Activated CD4-positive, alpha-beta T cell treated with anti-CD3 and anti-CD28 coated beads for 1 hour (primary cell): ENCODE measurements around the gene LRRC59.
A peak's percentile ranks its signal among the peaks of the same experiment; 100 is the strongest.

ENCODE experiments used
- DNase-seq: peaks from one replicate; pipeline ENCODE4 v3.0.0-alpha.2; 2020

Gene LRRC59

DNA sequence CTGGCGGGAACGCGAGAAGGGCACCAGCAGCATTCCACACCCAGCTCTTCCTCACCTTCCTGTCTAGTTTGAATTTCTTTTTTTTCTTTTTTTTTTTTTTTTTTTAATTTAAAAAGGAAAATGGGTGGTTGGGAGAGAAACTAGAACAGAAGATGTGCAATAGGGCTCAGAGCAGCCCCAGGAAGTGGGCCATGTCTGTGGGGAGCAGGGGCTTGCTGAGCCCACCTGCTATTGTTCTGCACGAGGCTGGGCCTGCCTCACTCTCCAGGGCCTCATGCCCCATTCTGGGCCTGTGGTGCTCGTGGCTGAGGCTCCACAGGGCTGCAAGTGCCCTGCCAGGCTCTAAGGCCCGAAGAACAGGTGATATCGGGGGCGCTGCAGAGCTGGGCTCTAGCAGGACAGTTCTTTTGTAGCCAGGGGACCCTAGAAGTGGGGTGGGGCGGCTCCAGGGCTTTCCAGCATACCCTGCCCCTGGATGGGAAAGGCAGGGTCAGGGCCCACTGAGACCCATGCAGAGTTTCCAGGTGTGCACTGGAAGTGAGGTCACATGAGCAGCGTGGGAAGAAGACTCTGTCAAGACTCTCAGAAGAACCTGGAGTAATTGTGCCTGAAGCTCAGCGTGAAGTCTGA, 36.7 kb downstream of the LRRC59 start:
- no peak for DNase-seq

GRCh38 chr17:50359998-50360461, 37.3 kb downstream of the LRRC59 start:
- DNase-seq, result no peak

DNA sequence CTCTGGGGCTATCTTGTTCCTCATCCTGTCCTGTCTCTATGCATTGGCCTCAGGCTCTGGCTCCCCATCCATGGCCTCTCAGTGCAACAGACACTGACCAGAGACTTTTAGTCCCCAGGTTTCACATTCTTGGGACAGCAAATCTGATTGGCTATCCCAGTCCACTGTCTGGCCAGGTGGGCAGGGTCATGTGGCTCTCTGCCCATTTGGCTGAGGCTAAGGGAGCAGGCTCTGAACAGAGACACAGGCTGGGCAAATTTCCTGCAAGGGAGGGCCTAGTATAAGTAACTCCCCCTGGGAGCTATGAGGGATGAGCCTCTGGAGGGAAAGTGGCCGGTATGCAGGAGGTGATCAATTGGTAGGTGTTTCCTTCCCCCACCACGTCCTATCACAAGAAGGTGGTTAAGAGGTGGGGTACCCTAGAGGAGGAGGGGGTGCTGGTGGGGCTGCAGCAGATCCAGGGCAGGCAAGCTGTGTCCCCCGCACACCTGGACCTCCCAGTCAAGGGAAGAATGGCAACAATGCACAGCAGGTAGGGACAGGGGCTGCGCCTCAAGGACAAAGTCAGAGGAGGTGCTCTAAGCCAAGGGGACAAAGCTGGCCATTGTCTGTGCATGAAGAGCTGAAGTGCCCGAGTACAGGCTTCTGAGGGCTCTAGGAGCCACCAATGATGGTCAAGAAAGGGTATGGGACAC, 38.2 kb downstream of the LRRC59 start:
- no peak for DNase-seq

DNA sequence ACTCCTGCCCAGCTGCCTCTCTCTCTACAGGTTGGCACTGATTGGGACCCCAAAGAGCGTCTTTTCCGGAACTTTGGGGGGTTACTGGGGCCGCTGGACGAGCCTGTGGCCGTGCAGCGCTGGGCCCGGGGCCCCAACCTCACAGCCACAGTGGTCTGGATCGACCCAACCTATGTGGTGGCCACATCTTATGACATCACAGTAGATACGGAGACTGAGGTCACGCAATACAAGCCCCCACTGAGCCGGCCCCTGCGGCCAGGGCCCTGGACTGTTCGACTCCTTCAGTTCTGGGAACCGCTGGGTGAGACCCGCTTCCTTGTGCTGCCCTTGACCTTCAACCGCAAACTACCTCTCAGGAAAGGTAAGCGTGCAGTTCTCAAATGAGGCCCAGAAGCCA, 39.1 kb downstream of the LRRC59 start:
- no peak for DNase-seq

GRCh38 chr17:50356892-50357510, 40.3 kb downstream of the LRRC59 start:
- no peak for DNase-seq

GRCh38 chr17:50356418-50356817, 40.9 kb downstream of the LRRC59 start:
- no peak for DNase-seq

- no peak for DNase-seq
These were observed 41.5 kb downstream of the LRRC59 start for GRCh38 chr17:50355701-50356341.

DNA sequence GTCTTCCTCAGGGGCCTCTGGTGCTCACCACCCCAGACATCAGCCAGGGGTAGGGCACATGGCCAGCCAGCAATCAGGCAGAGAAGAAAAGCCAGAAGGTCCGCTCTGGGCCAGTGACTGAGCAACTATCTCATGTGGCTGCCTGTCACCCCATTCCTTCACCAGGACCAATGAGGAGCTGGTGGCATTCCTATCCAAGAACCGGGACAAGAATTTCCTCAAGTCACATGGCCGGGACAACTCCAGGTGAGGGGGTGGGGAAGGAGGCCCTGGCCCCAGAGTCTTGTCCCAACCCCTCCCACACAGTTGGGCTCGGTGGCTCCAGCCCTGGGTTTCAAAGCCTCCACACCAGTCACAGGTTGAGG, 42.0 kb downstream of the LRRC59 start:
- no peak for DNase-seq

- DNase-seq, result no peak
These were observed 42.5 kb downstream of the LRRC59 start for GRCh38 chr17:50354776-50355175.

GRCh38 chr17:50354198-50354597, 43.1 kb downstream of the LRRC59 start:
- DNase-seq, result no peak

DNA sequence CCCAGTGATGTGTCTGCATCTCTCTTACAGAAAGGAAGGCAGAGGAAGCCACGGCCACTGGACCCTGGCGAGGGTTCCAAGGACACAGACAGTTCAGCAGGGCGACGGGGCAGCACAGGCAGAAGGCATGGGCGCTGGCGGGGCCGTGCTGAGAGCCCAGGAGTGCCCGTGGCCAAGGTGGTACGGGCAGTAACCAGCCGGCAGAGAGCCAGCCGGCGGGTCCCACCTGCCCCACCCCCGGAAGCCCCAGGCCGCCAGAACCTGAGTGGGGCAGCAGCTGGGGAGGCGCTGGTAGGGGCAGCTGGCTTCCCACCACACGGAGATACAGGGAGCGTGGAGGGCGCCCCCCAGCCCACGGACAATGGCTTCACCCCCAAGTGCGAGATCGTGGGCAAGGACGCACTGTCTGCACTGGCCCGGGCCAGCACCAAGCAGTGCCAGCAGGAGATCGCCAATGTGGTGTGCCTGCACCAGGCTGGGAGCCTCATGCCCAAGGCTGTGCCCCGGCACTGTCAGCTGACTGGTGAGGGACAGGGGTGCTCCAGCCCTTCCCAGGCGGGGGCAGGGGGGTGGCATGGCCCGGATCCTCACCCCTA, 43.6 kb downstream of the LRRC59 start:
- no peak for DNase-seq

GRCh38 chr17:50352693-50353599, 44.4 kb downstream of the LRRC59 start:
- no peak for DNase-seq

- no peak for DNase-seq
These were observed 45.1 kb downstream of the LRRC59 start for GRCh38 chr17:50352072-50352692.

- no peak for DNase-seq
These were observed 46.6 kb downstream of the LRRC59 start for GRCh38 chr17:50350733-50351132.

GRCh38 chr17:50349243-50349600, 48.1 kb downstream of the LRRC59 start:
- no peak for DNase-seq

DNA sequence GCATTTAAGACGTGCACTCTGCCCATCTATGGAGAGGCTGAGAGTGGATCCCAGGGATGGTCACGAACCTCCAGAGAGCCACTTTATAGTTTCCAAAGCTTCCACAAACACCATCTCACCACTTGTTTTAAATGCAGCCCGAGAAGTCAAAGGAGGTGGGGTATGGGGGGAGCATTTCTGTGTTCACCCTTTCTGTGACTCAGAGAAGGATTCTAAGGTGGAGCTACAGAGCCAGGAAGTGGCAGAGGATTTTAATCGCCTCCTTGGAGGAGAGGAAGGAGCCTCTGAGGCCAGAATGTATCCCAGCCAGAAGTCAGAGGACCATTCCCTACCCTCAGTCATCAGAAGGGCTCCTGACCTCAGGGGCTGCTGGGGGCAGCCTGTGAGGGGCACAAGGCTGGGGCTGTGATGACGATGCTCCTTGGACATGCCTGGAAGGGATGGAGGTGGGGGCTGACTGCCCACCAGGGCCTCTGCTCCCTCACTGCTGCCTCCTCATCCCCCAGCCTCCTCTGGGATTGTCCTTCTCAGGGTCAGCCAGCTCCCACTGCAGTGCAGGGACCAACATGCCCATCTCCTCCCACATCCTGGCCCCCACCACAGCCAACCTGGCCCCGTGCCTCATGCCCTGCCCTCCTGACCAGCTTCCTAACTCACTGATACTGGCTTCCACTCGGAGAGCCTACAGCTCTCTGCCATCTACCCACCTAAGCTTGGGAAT, 48.6 kb downstream of the LRRC59 start:
- DNase-seq, result no peak

- no peak for DNase-seq
These were observed 49.4 kb downstream of the LRRC59 start for GRCh38 chr17:50347894-50348291.

DNA sequence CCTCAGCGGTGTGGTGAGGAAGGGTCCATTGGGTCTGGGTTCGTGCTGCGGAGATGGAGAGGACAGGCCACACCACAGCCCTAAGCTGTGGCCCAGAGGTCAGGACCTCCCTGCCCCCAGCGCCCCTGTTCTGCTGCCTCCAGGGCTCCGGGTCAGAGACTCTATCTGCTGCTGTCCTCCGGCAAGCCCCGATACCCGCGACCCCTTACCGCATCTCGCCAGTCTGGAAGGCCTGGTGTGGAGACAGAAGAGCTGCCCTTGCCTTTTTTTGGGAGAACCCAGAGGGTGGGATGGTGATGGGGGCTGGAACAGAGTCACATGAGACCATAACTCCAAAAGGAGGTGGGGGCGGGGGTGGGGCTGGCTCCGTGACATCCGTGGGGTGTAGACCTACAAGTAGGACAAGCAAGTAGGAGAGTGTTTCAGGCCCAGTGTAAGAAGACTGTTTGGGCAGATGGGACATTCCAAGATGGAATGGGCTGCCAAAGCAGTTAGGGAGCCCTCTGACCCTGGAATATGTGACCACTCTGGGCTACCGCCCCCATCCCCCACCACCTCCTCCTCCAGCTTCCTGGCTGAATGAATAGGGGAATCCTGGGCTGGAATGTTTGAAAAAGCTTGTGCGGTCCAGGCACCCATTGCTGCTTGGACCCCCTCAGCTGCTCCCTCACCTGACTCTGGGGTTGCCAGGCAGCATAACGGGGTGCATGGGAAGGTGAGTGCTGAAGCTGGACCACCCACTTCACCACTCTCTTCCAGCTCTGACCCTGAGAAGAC, 50.0 kb downstream of the LRRC59 start:
- DNase-seq, result no peak

GRCh38 chr17:50346313-50347116, 50.8 kb downstream of the LRRC59 start:
- DNase-seq, result peak; percentile 22
